Coronary artery (tissue), 2 donors: Measurements from ENCODE around the gene CLHC1.
A peak's percentile ranks its signal among the peaks of the same experiment; 100 is the strongest.

Source experiments
- DNase-seq: peaks from one replicate; pipeline ENCODE4 v3.0.0-alpha.2; 2017; ENCODE audit warnings: low spot score
- H3K27ac ChIP-seq, 2 donors: fragments of 200-600 bp; sonication (generic); one replicate each; pipeline ENCODE4 v1.5.1; 2016 to 2019
- H3K4me3 ChIP-seq: fragments of 200-600 bp; sonication (generic); 2 replicates; pipeline ENCODE4 v1.5.1; 2016; ENCODE audit warnings: mild to moderate bottlenecking, moderate library complexity
- CTCF ChIP-seq: fragments of 200-600 bp; sonication (generic); IDR thresholded peaks from one replicate; pipeline ENCODE4 v1.5.1; 2019; ENCODE audit warnings: antibody characterized with exemption

CLHC1 gene

GRCh38 chr2:55155206-55155605 lies 76.9 kb downstream of the CLHC1 start:
- no peak for TF ChIP-seq CTCF
- Histone ChIP-seq H3K4me3 (no peak overlapping the region), H3K27ac (peak overlapping the region; percentile 32 to 87)
- DNase-seq = no peak

- Histone ChIP-seq H3K4me3 (no peak overlapping the region), H3K27ac (peak overlapping the region; percentile 32 to 87)
- DNase-seq = no peak
- TF ChIP-seq CTCF = no peak
Measured at GRCh38 chr2:55154525-55155030, 77.5 kb downstream of the CLHC1 start.

GRCh38 chr2:55153584-55154299 lies 78.4 kb downstream of the CLHC1 start:
- no peak for TF ChIP-seq CTCF
- Histone ChIP-seq H3K27ac (peak overlapping the region in 1 of 2 donors; percentile 87), H3K4me3 (no peak overlapping the region)
- DNase-seq = no peak

GRCh38 chr2:55152475-55153412 lies 79.3 kb downstream of the CLHC1 start:
- DNase-seq = no peak
- no peak for TF ChIP-seq CTCF
- Histone ChIP-seq H3K4me3 (no peak overlapping the region), H3K27ac (peak overlapping the region in 1 of 2 donors; percentile 45)

- no peak for TF ChIP-seq CTCF
- Histone ChIP-seq H3K27ac (peak overlapping the region in 1 of 2 donors; percentile 45), H3K4me3 (no peak overlapping the region)
- DNase-seq = no peak
Measured at GRCh38 chr2:55151733-55152433, 80.2 kb downstream of the CLHC1 start.

GRCh38 chr2:55150834-55151233 lies 81.3 kb downstream of the CLHC1 start:
- H3K4me3 ChIP-seq = no peak overlapping the region
- TF ChIP-seq CTCF = no peak
- H3K27ac ChIP-seq = no peak overlapping the region
- no peak for DNase-seq
